Body of pancreas (tissue), 4 donors: Measurements from ENCODE around the gene MBNL1. TPM values are rescaled to one million over a fixed set of nuclear protein-coding genes. Genes with fewer than 3 reads are reported as not detected.

ENCODE experiments used
- ATAC-seq: fragments of 150-250 bp; one replicate; pipeline ENCODE4 v1.9.1; 2016
- DNase-seq, 4 donors: peaks; one replicate each; pipeline ENCODE4 v3.0.0-alpha.2; 2019
- H3K27ac ChIP-seq, 4 donors: fragments of 200-600 bp; sonication (generic); 1 replicate in 3 of 4; 2 replicates in 1 of 4; pipeline versions ENCODE4 v1.5.1 to v1.6.1; 2016 to 2019; ENCODE audit warnings: mild to moderate bottlenecking in 1 of 4, mixed read lengths in 1 of 4, moderate library complexity in 1 of 4
- H3K27me3 ChIP-seq, 2 donors: fragments of 200-600 bp; sonication (generic); one replicate each; pipeline ENCODE4 v1.6.0; 2016; ENCODE audit warnings: mild to moderate bottlenecking in 1 of 2
- H3K36me3 ChIP-seq, 2 donors: fragments of 200-600 bp; sonication (generic); replicated peaks in 1 of 2; 2 replicates each; pipeline ENCODE4 v1.5.1; 2016; ENCODE audit warnings: low read depth in 2 of 2; ENCODE audit not compliant: insufficient read depth in 1 of 2
- H3K4me1 ChIP-seq: fragments of 200-600 bp; sonication (generic); one replicate; pipeline ENCODE4 v1.6.0; 2016
- H3K4me3 ChIP-seq, 2 donors: fragments of 200-600 bp; sonication (generic); 1 replicate in 1 of 2; 2 replicates in 1 of 2; pipeline ENCODE4 v1.5.1; 2016 to 2019
- H3K9me3 ChIP-seq, 3 donors: fragments of 200-600 bp; sonication (generic); 1 replicate in 2 of 3; 2 replicates in 1 of 3; pipeline ENCODE4 v1.5.1; 2016
- CTCF ChIP-seq, 7 experiments: fragments of 450-650 bp in 4 of 7; fragments of 200-600 bp in 3 of 7; sonication (generic) in 3 of 7; IDR thresholded peaks; one replicate each; pipeline ENCODE4 v1.5.1; 2016 to 2019; ENCODE audit warnings: antibody characterized with exemption in 7 of 7
- POLR2A ChIP-seq, 3 donors: fragments of 450-650 bp; IDR thresholded peaks; one replicate each; pipeline ENCODE4 v1.6.1; 2016; ENCODE audit warnings: antibody characterized with exemption in 3 of 3, mild to moderate bottlenecking in 2 of 3
- WGBS, 2 donors: methylation state at CpG; one replicate each; pipeline ENCODE4 v1.1.5; 2017; 5-methylcytosine and 5-hydroxymethylcytosine counted together
- intact Hi-C: fragments of 100-400 bp; cut with DNase I; formaldehyde crosslinking; loops from one replicate; pipeline ENCODE4 v1.15.1; 2023
- small RNA-seq: library from RNA; depleted of rRNA; stranded (forward); fragments of <200 nt; gene quantifications from one replicate; pipeline ENCODE3, GENCODE V24; 2016
- total RNA-seq, 2 donors: library from RNA; depleted of rRNA; stranded (reverse); fragments of >200 nt; gene quantifications; one replicate each; pipeline ENCODE4 v1.1.0, GENCODE V29; 2016

The MBNL1 gene
- total RNA-seq, 2 donors from 2014 or later: 77.3 to 82.4 TPM

GRCh38 chr3:152513301-152513960 lies 244.7 kb downstream of the MBNL1 start:
- intact Hi-C loops: no loop called here
- no peak for ATAC-seq

More at GRCh38 chr3:152513301-152513960, 244.7 kb downstream of the MBNL1 start:
- no peaks in the 10 kb centered on the region for H3K27me3 ChIP-seq
- no peak overlapping the region for H3K4me3 ChIP-seq
- no peaks in the 10 kb centered on the region for H3K36me3 ChIP-seq
- TF ChIP-seq CTCF (IDR thresholded peaks at IDR 0.05): no peak
- TF ChIP-seq POLR2A (IDR thresholded peaks at IDR 0.05): no peak
- no peaks in the 10 kb centered on the region for H3K9me3 ChIP-seq
- no peak for DNase-seq
- H3K4me1 ChIP-seq: no peaks in the 10 kb centered on the region
- H3K27ac ChIP-seq: no peak overlapping the region
- 61% methylated on average over 2 of the region's 2 CpGs for WGBS, 2 donors

Small RNA genes lying within 50 kb of the gene (small RNA-seq; reads per million reads assigned to genes)
- not detected for gene RF00019
